ENCODE data around the gene GRID1.
A peak's percentile ranks its signal among the peaks of the same experiment; 100 is the strongest.

GRID1 gene

DNA sequence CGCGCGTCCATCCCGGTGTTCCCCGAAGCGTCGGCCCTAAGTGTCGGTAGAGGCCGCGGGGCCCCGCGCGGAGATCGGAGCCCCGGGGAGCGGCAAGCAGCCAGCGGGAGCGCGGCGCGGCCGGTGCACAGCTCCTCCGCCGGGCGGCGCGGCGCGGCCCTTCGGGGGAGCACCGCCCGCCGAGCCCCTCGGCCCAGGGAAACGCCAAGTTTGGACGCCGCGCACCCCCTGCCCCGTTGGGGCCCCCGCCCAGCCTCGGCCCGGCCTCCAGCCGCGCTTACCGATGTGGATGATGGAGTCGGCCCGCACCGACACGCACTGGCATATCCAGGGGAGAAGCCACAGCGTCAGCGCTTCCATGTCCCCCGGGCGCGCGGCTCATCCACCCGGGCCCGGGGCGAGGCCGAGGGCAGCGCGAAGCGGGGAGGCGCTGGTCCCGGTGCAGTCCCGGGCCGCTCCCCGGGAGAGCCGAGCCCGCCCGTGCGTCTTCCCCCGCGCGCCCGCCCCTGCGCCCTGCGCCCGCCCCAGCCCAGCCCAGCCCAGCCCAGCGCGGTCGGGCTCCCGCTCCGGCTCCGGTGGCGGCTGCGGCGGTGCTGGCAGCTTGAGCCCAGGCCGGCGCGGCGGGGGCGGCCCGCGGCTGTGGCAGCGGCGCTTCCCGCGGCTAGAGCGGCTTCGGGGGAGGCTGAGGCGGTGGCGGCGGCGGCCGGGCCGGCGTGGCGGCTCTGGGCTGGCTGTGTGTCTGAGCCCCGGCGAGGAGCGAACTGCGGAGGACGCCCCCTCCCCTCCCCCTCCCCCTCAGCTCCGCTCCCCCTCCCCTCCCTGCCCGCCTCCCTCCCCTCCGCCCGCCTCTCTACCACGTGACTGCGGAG, at the start of gene GRID1:
TSS of gene GRID1 (minus strand) at position 763 of the 869 bp plus-strand sequence.
- peak in 12 of 14 donors; percentile 31 to 90 (median 73) for DNase-seq

DNA sequence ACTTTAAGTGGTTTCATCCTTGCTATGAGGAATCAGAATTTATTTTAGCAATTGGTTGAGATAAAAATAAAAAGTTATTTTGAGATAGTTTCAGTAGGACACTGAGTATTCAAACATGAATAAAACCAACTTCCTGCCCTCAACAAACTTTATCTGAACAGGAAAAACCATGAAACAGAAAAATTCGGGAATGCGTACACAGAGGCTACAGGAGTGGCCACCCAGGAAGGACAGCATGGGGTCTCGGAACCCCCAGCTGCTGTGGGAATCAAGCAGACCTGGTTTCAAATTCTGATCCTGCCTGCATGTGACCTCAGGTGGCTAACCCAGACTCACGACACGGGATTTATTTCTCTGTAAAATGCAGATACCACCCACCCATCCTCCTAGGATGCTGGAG, 49.0 kb upstream of the GRID1 start:
- DNase-seq, result no peak

- no peak for DNase-seq
These were observed 48.5 kb upstream of the GRID1 start for GRCh38 chr10:86415116-86415515.

DNA sequence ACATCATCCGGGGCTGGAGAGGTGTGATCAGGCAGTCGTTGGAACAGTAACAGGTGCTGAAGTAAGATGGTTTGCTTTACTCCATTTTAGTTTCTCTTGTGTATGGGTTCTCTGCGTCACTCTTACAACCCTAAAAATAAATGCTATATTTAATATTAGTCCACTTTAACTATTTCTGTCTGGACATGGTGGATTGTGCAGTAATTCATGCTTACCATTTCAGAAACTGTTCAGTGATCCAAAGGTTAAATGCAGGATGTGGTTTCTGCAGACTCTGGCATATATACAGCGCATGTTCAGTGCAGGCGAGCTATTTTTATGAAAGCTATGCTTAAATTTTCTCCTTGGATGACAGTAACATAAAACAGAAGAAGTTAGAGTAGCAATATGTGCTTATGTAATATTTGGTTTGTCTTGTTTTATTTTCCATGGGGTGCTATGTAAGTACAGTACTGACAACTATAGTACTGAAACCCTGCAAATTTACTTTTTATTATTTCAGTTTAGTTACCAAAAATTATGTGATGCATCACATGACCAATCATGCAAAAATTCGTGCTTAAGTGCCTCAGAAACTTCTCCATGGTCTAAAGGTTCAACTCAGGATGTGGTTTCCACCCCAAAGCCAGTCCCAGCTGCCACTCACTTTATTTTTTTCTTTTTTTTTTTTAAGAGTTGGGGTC, 46.6 kb upstream of the GRID1 start:
- no peak for DNase-seq

DNA sequence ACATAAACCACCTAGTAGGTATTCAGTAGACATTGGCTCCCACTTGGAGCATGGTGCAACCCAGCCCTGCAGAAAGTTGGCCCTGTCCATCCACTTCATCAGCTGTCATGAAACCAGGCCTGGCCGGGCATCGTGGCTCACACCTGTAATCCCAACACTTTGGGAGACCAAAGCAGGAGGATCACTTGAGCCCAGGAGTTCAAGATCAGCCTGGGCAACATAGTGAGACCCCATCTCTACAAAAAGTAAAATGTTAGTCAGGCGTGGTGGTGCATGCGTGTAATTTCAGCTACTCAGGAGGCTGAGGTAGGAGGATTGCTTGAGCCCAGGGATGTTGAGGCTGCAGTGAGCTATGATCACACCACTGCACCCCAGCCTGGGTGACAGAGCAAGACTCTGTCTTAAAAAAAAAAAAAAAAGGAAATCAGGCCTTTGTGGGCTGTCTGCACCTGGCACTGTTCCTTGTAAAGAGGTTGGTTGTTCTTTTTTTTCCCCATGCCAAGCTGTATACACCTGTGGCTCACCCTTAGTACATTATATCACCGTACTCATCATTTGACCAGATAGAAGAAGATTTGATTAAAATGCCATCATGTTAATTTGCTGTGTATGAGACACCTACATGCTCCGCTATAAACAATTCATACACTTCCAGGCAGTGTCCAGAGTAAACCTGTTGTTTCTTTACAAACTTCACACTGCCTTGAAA, 45.4 kb upstream of the GRID1 start:
- DNase-seq, result no peak

- peak in 3 of 14 donors; percentile 12 to 20 (median 18) for DNase-seq
These were observed 44.8 kb upstream of the GRID1 start for GRCh38 chr10:86411281-86411841.

DNA sequence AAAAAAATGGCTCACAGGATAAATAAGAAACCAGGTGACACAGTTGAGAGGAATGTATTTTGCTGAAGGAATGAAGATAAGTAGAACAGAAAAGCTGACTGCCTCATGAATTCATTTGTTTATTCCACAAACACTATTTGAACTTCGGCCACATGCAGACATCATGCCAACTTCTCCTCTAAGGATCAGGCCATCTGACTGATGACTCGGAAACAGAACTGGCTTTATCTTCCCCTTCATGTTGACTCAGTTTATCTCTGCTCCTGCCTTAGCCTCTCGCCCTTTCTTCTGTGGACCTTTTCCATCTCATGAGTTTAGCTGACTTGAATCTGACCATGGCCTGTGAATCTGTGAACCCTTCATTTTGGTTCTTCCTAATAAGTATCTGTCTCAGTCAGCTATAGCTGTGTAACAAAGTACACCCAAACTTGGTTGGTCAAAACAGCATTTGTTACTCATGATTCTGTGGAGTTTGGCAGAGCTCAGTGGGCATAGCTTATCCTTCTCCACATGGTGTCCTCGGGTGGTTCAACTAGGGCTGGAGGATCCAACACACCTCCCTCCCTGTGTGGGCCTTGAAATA, 44.0 kb upstream of the GRID1 start:
- DNase-seq, result no peak

DNA sequence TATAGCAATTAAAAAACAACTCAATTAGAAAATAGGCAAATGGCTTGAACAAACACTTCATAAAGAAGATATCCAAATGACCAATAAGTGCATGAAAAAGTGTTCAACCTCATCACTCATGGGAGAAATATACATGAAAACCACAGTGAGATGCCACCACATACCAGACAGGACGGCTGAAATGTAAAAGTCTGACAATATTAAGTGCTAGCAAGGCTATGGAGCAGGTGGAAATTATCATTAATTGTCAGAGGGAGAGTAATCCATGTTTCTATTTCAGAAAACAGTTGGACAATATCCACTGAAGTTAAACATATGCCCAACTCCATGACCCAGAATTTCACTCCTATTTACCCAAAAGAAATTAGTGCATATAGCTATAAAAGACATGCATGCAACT, 42.6 kb upstream of the GRID1 start:
- DNase-seq, result no peak

- DNase-seq, result no peak
These were observed 36.7 kb upstream of the GRID1 start for GRCh38 chr10:86403183-86403797.

GRCh38 chr10:86402283-86402941, 35.8 kb upstream of the GRID1 start:
- DNase-seq, result peak in 3 of 14 donors; percentile 7 to 14 (median 10)

DNA sequence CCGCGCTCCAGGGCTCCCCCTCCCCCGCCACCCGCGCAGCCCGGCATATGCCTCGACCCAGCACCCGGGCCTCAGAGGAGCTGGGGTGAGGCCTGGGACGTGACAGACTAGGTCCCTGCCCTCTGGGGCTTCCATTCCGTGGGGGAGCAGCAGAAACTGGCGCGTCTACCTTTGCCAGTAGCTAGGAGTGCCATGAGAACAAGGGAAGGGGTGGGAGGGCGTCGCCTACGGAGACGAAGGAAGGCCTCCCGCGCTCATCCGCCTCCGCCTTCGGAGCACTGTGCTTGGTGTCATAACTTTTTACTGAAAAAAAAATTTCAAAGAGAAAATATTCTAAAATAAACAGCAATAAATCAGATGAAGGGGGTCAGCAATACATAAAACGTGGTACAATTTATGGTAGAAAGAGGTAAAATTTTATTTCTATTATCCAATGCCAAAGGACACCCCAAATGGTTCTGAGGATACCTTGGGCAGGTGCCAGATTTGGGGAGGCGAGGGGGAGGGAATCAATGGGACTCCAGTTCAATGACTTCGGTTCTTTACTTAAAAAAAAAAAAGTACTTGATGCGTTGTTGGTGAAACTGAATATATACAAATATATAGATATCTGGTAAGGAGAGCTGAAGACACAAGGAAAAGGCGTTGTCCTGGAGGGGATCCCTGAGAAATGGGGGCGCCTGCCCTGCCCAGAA, 35.1 kb upstream of the GRID1 start:
- peak in 1 of 14 donors; percentile 51 for DNase-seq

DNA sequence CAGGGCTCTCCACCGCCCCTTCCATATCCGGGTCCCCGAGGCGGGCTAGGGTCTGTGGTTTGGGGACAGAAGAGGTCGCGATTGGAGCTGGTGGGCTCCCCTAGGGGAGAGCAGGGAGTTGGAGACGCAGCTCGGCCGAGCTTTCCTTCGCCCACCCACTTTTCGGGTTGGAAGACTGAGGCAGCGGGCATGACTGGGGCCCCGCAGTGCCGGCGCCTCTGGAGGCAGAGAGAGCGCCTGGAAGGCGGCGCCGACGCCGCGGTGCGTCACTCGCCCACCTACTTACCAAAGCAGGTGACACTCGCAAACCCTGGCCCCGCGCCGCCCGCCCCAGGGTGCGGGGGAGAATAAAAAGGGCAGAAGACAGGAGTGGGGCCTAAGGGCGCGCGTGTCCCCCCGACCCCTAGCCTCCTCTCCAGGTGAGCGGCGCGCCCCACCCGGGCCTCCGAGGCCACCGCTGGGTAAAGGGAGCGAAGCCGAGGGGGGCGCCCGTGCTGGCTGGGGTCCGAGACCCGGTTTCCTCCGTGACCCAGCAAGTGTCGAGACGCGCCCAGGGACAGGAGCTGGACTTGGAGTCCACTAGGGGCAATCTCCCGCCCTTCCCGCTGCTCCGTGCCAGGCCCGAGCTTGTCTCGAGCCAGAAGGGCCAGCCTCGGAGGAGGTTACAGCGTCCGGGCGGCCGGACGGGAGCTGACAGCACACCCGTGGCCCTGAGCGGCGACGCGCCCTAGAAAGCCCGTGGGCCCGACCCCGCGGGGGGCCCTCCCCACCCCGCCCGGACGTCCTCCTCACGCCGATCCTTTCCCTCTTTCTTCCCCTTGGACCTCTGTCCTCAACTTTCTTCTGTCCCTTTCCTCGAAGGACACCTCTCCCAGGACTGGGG, 34.4 kb upstream of the GRID1 start:
- peak in 7 of 14 donors; percentile 8 to 51 (median 35) for DNase-seq

DNA sequence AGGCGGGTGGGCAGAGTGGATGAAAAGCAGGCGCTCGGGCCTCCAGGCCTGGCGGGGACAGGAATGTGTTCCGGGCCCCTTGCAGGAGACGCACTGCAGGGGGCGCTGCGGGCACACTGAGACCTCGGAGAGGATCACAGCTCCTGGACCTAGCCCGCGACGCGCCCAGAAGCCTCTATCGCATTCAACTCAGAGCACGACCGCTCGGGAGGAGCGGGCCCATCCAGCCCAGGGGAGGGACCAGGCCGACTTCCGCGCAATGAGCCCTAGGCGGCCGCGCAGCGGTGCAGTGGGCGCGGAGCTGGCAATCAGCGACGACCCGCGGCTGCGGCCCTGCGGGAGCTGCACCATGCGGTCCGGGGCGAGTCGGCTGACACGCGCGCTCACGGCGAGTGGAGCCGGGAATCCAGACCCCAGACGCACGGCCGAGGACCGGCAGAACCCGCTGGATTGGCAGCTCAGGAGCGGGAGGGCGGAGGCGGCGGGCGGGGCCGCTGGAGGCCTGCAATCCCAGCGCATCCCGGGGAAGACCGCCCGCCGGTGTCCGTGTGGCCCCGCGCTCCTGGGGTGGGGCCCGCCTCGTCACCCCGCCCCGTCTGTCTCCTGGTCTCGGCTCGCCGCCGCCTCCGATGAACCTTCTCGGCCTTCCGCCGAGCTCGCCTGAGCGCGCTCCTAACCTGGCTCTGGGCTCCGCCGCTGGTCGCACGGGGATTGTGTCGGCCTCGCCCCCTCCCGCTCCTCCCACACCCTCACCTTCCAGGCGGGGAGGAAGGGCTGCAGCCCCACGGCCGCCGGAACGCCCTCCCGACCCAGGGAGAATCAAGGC, 33.5 kb upstream of the GRID1 start:
- peak in 13 of 14 donors; percentile 49 to 94 (median 84) for DNase-seq

GRCh38 chr10:86399514-86399878, 32.9 kb upstream of the GRID1 start:
- DNase-seq, result no peak

DNA sequence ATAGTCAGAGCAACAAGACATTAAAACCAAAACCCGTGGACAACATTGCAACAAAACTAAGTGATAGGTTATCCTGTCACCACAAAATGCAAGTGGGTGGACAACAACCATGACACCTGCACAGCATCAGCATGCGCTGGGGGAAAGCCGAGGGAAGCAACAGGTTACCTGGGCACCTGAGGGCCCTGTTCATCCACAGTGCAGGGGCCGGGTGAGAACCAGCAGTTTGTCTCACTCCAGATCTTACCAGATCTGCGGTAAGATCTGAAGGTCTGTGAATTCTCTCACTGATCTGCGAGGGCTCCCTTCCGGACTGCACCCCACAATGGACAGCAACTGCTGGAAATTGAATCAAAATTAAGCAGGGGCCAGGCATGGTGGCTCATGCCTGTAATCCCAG, 30.5 kb upstream of the GRID1 start:
- DNase-seq, result no peak

DNA sequence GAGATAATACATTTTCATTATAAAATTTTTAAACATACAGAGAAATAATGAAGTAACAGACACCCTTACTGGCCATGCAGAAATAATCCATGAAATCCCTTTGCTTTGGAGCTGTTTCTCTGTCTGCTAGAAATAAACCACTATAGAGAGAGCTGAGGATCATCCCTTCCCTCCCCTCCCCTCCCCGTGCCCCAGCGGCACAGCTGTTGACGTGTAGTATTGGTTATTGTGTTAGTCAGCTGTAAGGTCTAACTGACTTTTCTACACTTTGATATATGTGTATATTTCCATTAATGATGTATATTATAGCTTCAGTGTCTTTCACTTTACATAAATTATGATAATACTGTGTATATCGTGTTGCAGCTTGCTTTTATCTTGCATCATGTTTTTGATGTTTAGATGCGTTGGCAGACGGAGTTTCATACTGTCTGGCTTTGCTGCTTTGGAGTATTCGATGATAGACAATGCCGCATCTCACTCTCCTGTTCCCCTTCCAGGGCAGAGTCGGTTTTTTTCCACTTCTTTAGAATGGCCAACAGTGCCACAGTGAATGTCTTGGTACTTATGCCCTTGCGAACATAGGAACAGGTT, 27.4 kb upstream of the GRID1 start:
- DNase-seq, result no peak

DNA sequence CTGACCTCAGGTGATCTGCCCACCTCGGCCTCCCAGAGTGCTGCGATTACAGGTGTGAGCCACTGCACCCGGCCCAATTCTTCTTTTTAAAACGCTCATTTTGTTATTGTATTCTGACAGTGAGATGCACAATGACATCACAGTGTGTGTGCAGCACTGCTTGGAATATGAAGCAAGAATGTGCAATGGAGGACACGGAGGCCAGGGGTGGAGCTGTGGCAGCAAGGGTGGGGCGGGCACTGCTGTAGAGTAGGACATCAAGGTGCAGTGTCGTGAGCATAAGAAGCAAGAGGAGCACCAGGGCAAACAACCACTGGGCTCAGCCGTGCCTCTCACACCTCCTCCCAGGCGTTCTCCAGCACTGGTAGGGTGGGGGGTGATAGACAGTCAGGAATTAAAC, 26.8 kb upstream of the GRID1 start:
- DNase-seq, result no peak

- no peak for DNase-seq
These were observed 26.1 kb upstream of the GRID1 start for GRCh38 chr10:86392723-86393094.
